Measurements from ENCODE around the gene PTGR3.

Gene PTGR3

DNA sequence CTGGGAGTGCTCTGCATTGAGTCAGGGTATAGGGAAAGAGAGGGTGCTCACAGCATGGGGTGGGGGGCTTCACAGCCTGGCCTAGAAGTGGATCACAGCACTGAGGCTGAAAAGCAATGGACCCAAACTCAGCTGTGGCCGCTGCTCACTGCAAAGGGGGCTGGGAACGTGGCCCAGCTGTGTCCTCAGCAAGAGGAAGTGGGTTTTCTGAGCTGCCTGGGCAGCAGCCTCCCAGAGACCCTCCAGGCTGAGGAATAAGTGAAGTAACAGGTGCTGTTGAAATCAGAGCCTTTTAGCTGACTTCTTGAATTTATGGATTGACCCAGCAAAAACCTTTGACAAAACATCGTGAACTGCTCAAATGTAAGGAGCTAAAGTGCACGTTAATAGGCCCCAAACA is 35.2 kb downstream of the PTGR3 start:
- no peak for DNase-seq (ENCODE audit: low spot score)
- TF ChIP-seq, protein P1, sequence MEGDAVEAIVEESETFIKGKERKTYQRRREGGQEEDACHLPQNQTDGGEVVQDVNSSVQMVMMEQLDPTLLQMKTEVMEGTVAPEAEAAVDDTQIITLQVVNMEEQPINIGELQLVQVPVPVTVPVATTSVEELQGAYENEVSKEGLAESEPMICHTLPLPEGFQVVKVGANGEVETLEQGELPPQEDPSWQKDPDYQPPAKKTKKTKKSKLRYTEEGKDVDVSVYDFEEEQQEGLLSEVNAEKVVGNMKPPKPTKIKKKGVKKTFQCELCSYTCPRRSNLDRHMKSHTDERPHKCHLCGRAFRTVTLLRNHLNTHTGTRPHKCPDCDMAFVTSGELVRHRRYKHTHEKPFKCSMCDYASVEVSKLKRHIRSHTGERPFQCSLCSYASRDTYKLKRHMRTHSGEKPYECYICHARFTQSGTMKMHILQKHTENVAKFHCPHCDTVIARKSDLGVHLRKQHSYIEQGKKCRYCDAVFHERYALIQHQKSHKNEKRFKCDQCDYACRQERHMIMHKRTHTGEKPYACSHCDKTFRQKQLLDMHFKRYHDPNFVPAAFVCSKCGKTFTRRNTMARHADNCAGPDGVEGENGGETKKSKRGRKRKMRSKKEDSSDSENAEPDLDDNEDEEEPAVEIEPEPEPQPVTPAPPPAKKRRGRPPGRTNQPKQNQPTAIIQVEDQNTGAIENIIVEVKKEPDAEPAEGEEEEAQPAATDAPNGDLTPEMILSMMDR (conservative IDR thresholded peaks at IDR 0.05; ENCODE audit: low read depth), result no peak
- H3K27ac ChIP-seq, result no peak overlapping the region
- ChIA-PET CTCF (no interaction called here), POLR2A (ENCODE audit: low non-redundant PET) (no interaction called here)

DNA sequence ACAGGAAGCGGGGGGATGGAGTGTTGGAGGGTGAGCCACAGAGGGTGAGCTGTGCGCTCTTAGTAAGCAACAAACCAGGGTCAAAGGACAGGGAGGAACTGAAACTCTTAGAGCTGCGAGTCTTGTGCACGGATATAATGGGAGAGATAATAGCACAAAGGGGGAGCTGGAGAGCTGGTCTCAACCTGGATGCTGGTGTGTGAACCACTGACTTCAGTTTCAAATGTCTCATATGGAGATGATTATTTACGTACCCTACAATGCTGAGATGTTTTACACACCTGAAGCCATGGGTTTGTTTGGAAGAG is 35.9 kb downstream of the PTGR3 start:
- DNase-seq (ENCODE audit: low spot score), result no peak
- ChIA-PET POLR2A (ENCODE audit: low non-redundant PET) (interaction anchor here (0.6 kb wide), 1 partner anchor 36 kb away, joined by 5 read pairs; the partner anchor contains the start of gene PTGR3), CTCF (interaction anchor here (0.8 kb wide), 1 partner anchor 52 kb away, joined by 3 read pairs; no protein-coding TSS in a partner anchor)
- TF ChIP-seq, protein P1 (conservative IDR thresholded peaks at IDR 0.05; ENCODE audit: low read depth), result no peak
- H3K27ac ChIP-seq, result no peak overlapping the region

GRCh38 chr18:75172299-75173124 is 36.4 kb downstream of the PTGR3 start:
- H3K27ac ChIP-seq, result no peak overlapping the region
- CTCF ChIA-PET, result interaction anchor here (0.7 to 0.8 kb wide), 2 partner anchors 53 to 533 kb away, joined by 3 read pairs; no protein-coding TSS in a partner anchor
- DNase-seq (ENCODE audit: low spot score), result no peak
- TF ChIP-seq, protein P1 (conservative IDR thresholded peaks at IDR 0.05; ENCODE audit: low read depth), result no peak
- POLR2A ChIA-PET (ENCODE audit: low non-redundant PET), result no interaction called here

- TF ChIP-seq, protein P1 (conservative IDR thresholded peaks at IDR 0.05; ENCODE audit: low read depth), result no peak
- DNase-seq (ENCODE audit: low spot score), result no peak
- POLR2A ChIA-PET (ENCODE audit: low non-redundant PET), result no interaction called here
- CTCF ChIA-PET, result no interaction called here
- H3K27ac ChIP-seq, result no peak overlapping the region
These were observed 38.0 kb downstream of the PTGR3 start for GRCh38 chr18:75170916-75171315.

GRCh38 chr18:75170022-75170789 is 38.7 kb downstream of the PTGR3 start:
- no peak for DNase-seq (ENCODE audit: low spot score)
- H3K27ac ChIP-seq, result no peak overlapping the region
- POLR2A ChIA-PET (ENCODE audit: low non-redundant PET), result no interaction called here
- CTCF ChIA-PET, result no interaction called here
- TF ChIP-seq, protein P1 (conservative IDR thresholded peaks at IDR 0.05; ENCODE audit: low read depth), result no peak

DNA sequence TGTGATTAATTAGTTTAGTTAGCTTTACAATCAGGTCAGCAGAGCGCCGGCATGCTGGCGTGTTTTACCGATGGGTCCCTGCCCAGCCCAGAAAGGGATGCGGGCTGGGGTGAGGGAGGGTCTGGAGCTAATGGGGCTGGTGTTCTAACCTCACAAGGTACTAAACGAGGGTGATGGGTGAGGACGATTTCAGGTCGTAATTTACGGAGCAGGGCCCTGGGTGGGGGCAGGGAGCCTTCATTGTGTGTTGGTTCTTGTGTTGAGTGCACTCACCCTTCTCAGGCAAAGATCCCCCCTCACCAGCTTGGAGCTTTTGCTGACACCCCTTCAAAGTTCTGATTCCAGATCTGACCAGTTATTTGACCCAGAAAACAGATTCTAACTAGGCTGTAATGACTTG is 39.5 kb downstream of the PTGR3 start:
- POLR2A ChIA-PET (ENCODE audit: low non-redundant PET), result no interaction called here
- no peak overlapping the region for H3K27ac ChIP-seq
- no peak for DNase-seq (ENCODE audit: low spot score)
- TF ChIP-seq, protein P1 (conservative IDR thresholded peaks at IDR 0.05; ENCODE audit: low read depth), result no peak
- CTCF ChIA-PET, result interaction anchor here (0.5 to 0.7 kb wide), 2 partner anchors 9 to 527 kb away, joined by 3 to 4 read pairs; no protein-coding TSS in a partner anchor

All from RWPE1 (cell line).